Motor neuron (in vitro differentiated cells): ENCODE data around the gene EXPH5. TPM values are rescaled to one million over a fixed set of nuclear protein-coding genes. Genes with fewer than 3 reads are reported as not detected.
"Not testable (repeated sequence)": the region's sequence is repeated elsewhere in the genome, so short reads cannot be mapped to it uniquely, and the experiment has no call there.

ENCODE experiments used
- ATAC-seq, 8 experiments: fragments of 200-7000 bp; cut with Tn5 transposase; replicated peaks in 6 of 8; 2 replicates each; pipeline ENCODE4 v1.8.0; 2021; ENCODE audit warnings: mild to moderate bottlenecking in 8 of 8, moderate library complexity in 8 of 8
- H3K27ac ChIP-seq, 2 donors: fragments of 250-450 bp; sonication (Bioruptor Pico); 2 replicates each; pipeline ENCODE4 v1.9.0; 2021; ENCODE audit warnings: antibody characterized with exemption in 2 of 2, mild to moderate bottlenecking in 2 of 2, moderate library complexity in 1 of 2
- H3K4me1 ChIP-seq, 2 donors: fragments of 250-450 bp; sonication (Bioruptor Pico); replicated peaks in 1 of 2; 2 replicates each; pipeline ENCODE4 v1.6.1; 2021; ENCODE audit warnings: antibody characterized with exemption in 2 of 2, mild to moderate bottlenecking in 2 of 2, moderate library complexity in 1 of 2
- H3K4me3 ChIP-seq, 5 donors: fragments of 250-450 bp; sonication (Bioruptor Pico); 2 replicates each; pipeline ENCODE4 v1.9.0; 2021; ENCODE audit warnings: antibody characterized with exemption in 5 of 5, mild to moderate bottlenecking in 5 of 5, moderate library complexity in 4 of 5
- WGBS, 10 experiments: fragments of 450-650 bp; shearing (Covaris generic); methylation state at CpG; one replicate each; pipeline ENCODE4 v1.0.0; 2022; 5-methylcytosine and 5-hydroxymethylcytosine counted together
- in situ Hi-C, 9 experiments: fragments of 400-800 bp; cut with MboI; loops; one replicate each; pipeline ENCODE4 v1.15.0; 2021; ENCODE audit warnings: low sequenced_read_pairs in 9 of 9, low pct_unique_long_range_greater_than_20kb in 2 of 9; ENCODE audit not compliant: unreplicated experiment in 9 of 9
- total RNA-seq, 8 experiments: library from RNA; unstranded; fragments of 300-600 nt; gene quantifications; 2 replicates each; pipeline versions ENCODE4 v1.2.3 to v1.2.4, GENCODE V29; 2022

EXPH5 gene
- total RNA-seq, 8 experiments from 2014 or later = 0.16 to 17.3 (median 0.77) TPM

DNA sequence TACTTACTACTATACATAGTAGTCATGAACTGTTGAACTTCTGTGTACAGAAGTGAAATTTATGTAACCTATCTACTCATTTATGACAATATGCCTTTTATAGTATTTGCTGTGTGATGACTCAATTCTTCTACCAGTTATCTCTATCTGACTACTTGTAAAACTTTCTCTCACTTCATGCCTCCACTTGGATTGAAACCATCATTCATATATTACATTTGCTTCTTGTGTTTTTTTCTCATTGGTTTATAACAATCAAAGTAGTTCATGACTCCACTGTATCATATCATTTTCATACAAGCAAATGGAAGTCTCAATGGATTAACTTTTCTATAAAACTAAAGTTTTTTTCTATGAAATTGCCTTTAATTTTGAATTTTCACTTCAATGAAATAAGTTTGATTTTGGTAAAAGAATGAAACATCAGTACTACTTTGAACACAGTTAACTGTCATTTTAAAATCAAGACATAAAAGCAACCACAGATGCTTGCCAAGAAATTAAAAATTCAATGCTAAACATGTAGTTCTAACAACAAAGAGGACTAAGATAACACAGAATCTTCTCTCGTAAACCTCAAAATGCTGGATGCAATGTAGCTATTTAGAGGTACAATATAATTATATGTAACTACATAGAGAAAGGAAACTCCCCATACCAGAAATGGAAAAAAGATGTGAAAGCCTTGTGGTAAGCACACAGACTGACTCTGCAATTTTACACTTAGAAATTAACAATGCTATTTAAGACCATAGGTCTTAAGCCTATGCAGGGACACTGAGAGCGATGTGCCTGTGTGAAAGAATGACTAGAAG lies 27.6 kb upstream of the EXPH5 start:
- 0 to 100% (median 92%) methylated on average over 1 to 2 of the region's 2 CpGs; no CpG with 5 or more reads in 2 of the 10 experiments for WGBS, 10 experiments
- in situ Hi-C loops = no loop called here
- H3K27ac ChIP-seq = no peak overlapping the region
- peak in 3 of 8 experiments; percentile 53 to 85 (median 75) for ATAC-seq
- no peaks in the 10 kb centered on the region for H3K4me1 ChIP-seq
- no peak overlapping the region for H3K4me3 ChIP-seq

DNA sequence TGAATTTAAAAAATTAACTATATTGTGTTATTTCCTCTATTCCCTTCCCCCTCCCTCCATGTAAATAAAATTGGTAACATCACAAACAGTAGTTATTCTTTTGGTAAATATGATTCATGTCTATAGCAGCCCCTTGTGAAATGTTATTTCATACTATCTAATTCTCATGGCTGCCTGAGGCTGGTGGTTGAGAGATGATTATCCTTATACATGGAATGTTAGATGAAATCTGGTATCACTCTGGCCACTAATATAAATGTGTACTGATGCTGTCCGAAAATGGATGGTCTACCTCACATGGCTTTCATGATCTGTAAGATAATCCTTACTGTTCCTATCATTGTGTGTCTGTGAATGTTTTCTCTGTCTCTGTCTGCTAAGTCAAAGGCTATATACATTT lies 25.0 kb upstream of the EXPH5 start:
- H3K4me1 ChIP-seq = no peaks in the 10 kb centered on the region
- no peak overlapping the region for H3K27ac ChIP-seq
- 0 to 100% (median 78%) methylated on average over 1 of the region's 1 CpG; no CpG with 5 or more reads in 3 of the 10 experiments for WGBS, 10 experiments
- H3K4me3 ChIP-seq = no peak overlapping the region
- ATAC-seq = no peak
- in situ Hi-C loops = no loop called here

DNA sequence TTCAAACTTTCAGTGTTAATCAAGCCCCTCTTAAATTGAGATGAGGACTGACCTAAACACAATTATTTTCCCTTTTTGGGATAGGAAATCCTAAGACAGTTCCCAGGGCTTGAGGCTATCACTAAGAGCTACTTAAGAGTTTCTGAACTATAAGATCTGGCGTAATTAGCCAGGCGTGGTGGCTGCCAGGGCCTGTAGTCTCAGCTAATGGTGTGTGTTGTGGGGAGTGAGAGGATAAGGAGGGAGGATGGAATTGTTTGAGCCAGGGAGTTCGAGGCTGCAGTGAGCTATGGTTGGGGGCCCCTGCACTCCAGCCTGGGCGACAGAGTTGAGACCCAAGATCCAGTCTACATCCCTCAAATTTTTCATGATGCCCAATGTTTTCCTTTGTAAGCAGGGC lies 23.5 kb upstream of the EXPH5 start:
- in situ Hi-C loops = no loop called here
- Histone ChIP-seq H3K4me3 (no peak overlapping the region), H3K4me1 (no peaks in the 10 kb centered on the region), H3K27ac (no peak overlapping the region)
- WGBS, 10 experiments = 73 to 100% (median 90%) methylated on average over 1 to 4 of the region's 4 CpGs; no CpG with 5 or more reads in 1 of the 10 experiments
- no peak for ATAC-seq

DNA sequence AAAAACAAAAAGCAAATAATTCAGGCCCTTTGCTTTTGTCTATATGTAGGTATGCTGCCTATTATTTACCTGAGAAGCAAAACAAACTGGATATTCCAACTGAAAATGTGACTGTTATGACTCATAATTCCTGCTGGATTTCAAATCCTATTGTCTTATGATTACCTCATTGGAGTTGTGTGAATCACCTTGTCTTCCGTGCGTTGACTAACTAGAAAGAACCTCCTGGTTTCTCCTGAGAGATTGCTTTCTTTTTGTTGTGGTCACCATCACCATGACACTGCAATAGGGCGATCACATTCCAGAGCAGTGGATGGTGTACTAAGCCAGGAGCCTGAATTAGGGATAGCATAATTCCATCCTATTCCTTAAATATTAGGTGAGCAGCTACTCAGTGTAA lies 23.0 kb upstream of the EXPH5 start:
- Histone ChIP-seq H3K27ac (no peak overlapping the region), H3K4me3 (no peak overlapping the region), H3K4me1 (no peaks in the 10 kb centered on the region)
- WGBS, 10 experiments = 27 to 100% (median 89%) methylated on average over 1 to 3 of the region's 3 CpGs
- peak in 4 of 8 experiments; percentile 15 to 69 (median 45) for ATAC-seq
- in situ Hi-C loops = no loop called here

DNA sequence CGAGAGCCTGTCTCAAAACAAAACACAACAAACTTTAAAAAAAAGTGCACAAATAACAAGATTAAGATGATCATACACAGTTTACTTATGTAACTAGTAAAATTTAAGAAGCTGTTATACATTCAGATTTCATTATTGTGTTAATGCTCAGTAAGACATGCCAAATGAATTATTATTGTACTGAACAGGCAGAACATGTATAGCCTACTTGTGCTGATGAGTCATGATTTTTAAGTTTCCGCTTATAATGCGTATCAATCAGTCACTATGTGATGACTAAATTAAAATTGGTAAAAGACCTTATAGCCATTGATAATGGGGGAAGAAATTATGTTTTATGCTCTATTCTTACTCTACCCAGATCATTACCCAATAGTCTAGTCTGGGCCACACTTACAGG lies 20.5 kb upstream of the EXPH5 start:
- Histone ChIP-seq H3K27ac (no peak overlapping the region), H3K4me1 (no peaks in the 10 kb centered on the region), H3K4me3 (no peak overlapping the region)
- ATAC-seq = peak in 2 of 8 experiments; percentile 25 to 36
- 88 to 100% (median 100%) methylated on average over 2 to 3 of the region's 3 CpGs; no CpG with 5 or more reads in 1 of the 10 experiments for WGBS, 10 experiments
- in situ Hi-C loops = no loop called here

DNA sequence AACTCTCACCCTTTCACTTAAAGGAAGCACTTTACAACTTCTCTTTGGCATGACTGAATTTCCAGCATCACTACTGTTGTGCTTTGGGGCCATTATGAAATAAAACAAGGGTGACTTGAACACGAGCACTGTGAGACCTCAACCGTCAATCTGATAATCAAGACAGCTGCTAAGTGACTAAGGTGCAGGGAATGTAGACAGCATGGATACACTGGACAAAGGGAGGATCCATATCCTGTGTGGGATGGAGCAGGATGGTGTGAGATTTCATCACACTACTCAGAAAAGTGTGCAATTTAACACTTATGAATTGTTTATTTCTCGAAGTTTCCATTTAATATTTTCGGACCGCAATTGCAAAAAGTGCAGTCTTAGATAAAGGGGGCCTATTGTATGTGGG lies 16.1 kb upstream of the EXPH5 start:
- Histone ChIP-seq H3K4me3 (no peak overlapping the region), H3K4me1 (no peaks in the 10 kb centered on the region), H3K27ac (no peak overlapping the region)
- WGBS, 10 experiments = 7 to 95% (median 85%) methylated on average over 2 to 5 of the region's 5 CpGs; no CpG with 5 or more reads in 2 of the 10 experiments
- in situ Hi-C loops = no loop called here
- ATAC-seq = peak in 3 of 8 experiments; percentile 39 to 96 (median 82)

DNA sequence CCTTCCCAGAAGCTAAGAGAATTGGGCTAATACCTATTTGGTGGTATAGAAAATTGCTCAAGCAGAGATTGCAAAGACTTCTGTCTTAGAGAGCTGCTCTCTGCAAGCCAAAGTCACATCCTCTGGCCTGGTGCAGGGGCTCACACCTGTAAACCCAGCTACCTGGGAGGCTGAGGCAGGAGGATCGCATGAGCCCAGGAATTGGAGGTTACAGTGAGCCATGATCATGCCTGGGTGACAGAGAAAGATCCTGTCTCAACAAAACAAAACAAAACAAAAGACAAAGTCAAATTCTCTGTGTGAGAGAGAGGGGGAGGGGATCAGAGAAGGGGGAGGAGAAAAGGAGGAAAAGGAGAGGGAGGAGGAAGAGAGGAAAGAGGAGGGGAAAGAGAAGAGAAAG lies 15.0 kb upstream of the EXPH5 start:
- in situ Hi-C loops = no loop called here
- no peak overlapping the region for H3K27ac ChIP-seq
- WGBS, 10 experiments = 100% methylated on average over 1 of the region's 1 CpG; no CpG with 5 or more reads in 6 of the 10 experiments
- H3K4me3 ChIP-seq = no peak overlapping the region
- H3K4me1 ChIP-seq = no peaks in the 10 kb centered on the region
- no peak for ATAC-seq

DNA sequence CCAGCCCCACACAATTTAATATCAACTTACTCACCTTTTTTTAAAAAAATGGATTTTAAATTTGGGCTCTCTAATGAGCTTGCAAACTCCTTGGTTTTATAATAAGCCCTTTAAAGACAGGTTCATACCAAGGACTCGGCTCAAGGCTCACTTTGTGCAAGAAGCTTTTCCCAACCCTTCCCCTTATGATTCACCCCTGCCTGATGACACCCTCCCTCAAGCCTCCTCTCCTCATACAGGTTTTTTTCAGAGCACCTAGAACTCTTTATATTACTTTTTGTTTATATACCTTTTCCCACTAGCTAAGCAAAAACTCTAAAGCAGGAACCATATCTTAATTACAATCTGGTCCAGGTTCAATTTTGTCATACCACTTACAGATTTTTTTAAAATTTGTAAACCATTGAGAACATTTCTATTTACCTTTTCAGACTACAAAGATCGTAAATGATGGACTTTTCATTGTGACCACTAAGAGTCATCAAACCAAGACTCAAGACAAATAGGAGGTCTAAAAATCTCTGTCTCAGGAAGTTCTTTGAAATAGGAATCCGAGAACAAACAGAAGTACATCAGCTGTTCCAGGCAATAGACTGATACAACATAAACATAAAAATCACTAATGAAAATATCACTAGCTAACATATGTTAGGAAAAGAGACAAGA lies 13.1 kb upstream of the EXPH5 start:
- ATAC-seq = no peak
- in situ Hi-C loops = no loop called here
- WGBS, 10 experiments = 60 to 100% (median 84%) methylated on average over 1 to 3 of the region's 3 CpGs
- H3K4me3 ChIP-seq = no peak overlapping the region
- no peak overlapping the region for H3K27ac ChIP-seq
- no peaks in the 10 kb centered on the region for H3K4me1 ChIP-seq

DNA sequence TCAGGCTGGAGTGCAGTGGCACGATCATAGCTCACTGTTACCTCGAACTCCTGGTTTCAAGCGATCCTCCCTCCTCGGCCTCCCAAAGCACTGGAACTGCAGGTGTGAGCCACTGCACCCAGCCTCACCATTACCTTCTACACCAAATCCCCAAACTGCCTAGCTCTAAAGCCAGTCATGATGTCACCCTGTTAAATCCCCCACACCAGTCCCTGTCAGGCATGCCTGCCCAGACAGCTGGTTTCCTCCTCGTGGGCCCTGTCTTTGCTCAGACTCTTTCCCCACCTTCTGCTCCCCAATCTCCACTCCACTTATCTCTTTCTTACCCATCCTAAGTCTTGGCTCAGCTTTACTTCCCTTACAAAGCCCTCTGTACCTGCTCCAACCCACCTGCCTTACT lies 12.5 kb upstream of the EXPH5 start:
- no peak overlapping the region for H3K27ac ChIP-seq
- in situ Hi-C loops = no loop called here
- 43 to 90% (median 75%) methylated on average over 2 to 4 of the region's 5 CpGs; no CpG with 5 or more reads in 5 of the 10 experiments for WGBS, 10 experiments
- no peak overlapping the region for H3K4me3 ChIP-seq
- no peak for ATAC-seq
- no peaks in the 10 kb centered on the region for H3K4me1 ChIP-seq

DNA sequence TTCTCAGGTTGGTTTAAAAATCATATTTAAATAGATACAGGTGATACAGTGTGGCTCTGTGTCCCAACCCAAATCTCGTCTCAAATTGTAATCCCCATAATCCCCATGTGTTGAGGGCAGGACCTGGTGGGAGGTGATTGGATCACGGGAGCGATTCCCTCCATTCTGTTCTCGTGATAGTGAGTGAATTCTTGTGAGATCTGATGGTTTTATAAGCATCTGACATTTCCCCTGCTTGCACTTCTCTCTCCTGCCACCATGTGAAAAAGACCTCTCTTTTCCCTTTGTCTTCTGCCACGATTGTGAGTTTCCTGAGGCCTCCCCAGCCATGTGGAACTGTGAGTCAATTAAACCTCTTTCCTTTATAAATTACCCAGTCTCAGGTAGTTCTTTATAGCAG lies 9.2 kb upstream of the EXPH5 start:
- H3K4me3 ChIP-seq, H3K4me1 ChIP-seq, H3K27ac ChIP-seq, in situ Hi-C loops: not testable (repeated sequence)
- WGBS, 10 experiments = 0 to 100% (median 79%) methylated on average over 1 to 5 of the region's 5 CpGs; no CpG with 5 or more reads in 4 of the 10 experiments
- ATAC-seq = peak in 1 of 8 experiments; percentile 37

DNA sequence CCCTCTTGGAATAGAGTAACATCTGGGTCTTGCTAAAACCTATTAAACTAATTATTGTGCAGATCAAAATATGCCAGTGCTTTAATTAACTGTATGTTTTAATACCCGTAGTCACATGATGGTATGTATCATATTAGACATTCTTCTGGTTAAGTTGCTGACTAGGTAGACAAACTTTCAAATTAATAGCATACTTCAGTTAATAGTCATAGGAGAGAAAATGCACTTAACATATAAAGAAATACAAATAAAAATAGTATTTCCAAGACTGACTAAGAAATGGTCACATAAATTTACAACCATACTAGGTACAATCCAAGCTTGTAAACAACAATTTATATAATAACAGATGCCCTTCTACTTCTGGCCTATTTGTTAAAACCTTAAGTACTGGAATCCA lies 7.6 kb upstream of the EXPH5 start:
- WGBS, 10 experiments = 21 to 100% (median 80%) methylated on average over 1 of the region's 1 CpG; no CpG with 5 or more reads in 1 of the 10 experiments
- in situ Hi-C loops = no loop called here
- Histone ChIP-seq H3K27ac (no peak overlapping the region), H3K4me1 (no peaks in the 10 kb centered on the region), H3K4me3 (no peak overlapping the region)
- no peak for ATAC-seq

DNA sequence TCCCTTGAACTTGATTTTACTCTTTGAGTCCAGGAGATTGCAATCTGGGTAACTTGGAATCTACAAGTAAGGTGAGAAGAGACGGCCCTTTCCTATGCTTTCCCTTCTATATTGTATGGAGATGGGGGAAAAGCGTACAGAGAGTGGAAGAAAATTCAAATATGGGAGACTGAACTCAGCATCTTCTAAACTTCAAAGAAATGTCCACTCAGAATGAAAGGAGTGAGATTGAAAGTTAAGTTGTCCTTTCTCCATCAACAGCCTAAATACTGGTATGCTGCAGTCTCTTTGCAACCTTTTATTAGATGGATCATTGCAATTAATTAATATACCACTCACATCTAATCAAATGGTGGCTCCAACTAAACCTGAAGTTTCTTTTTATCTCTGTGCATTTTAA lies 6.4 kb upstream of the EXPH5 start:
- no peak for ATAC-seq
- WGBS, 10 experiments = 58 to 100% (median 90%) methylated on average over 1 to 2 of the region's 2 CpGs; no CpG with 5 or more reads in 1 of the 10 experiments
- Histone ChIP-seq H3K4me3 (no peak overlapping the region), H3K27ac (no peak overlapping the region), H3K4me1 (no peaks in the 10 kb centered on the region)
- in situ Hi-C loops = loop anchor here in 1 of 9 experiments (10.0 kb wide), 1 partner anchor 45 kb away; no protein-coding TSS in a partner anchor

DNA sequence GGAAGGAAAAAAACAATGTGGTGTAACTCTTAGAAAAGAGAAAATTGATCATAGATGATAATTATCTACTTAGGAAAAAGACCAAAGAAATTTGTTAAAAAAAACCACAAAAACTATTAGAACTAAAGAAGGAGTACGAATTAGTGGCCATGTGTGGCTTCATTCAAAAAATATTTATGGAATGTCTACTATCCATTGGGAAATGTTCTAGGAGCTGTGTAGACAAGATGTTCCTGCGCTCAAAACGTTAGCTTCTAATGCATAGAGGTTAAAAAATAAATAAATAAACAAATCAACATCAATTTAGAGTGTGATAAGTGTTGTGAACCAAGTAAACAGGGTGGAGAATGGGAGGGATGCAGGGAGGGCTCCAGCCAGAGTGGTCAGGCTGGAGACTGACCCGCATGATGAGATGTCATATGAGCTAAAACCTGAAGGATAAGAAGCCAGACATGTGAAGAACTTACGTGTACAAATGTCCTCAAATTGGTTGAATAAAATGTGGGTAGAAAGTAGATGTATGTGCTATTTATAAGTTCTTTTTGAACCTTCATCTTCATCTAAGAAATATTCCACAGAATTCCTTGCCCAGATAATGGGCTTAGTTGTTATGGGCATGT lies 4.3 kb upstream of the EXPH5 start:
- no peaks in the 10 kb centered on the region for H3K4me1 ChIP-seq
- H3K27ac ChIP-seq = no peak overlapping the region
- 48 to 95% (median 82%) methylated on average over 3 to 5 of the region's 5 CpGs for WGBS, 10 experiments
- ATAC-seq = no peak
- in situ Hi-C loops = loop anchor here in 1 of 9 experiments (10.0 kb wide), 1 partner anchor 47 kb away; no protein-coding TSS in a partner anchor
- no peak overlapping the region for H3K4me3 ChIP-seq
